ENCODE measurements around the gene USP34. TPM values are rescaled to one million over a fixed set of nuclear protein-coding genes. Genes with fewer than 3 reads are reported as not detected.
A peak's percentile ranks its signal among the peaks of the same experiment; 100 is the strongest.

USP34 gene
- total RNA-seq, 2 experiments from 2014 or later: 59.5 to 60.4 TPM

GRCh38 chr2:61379521-61379920, 91.4 kb downstream of the USP34 start:
- no peak for DNase-seq
- intact Hi-C loops (cut with micrococcal nuclease): no loop called here
- no peak overlapping the region for H3K27ac Mint-ChIP-seq
- CTCF ChIA-PET: no interaction called here
- no peaks in the 10 kb centered on the region for H3K4me1 Mint-ChIP-seq (ENCODE audit: low read depth)
- H3K4me3 Mint-ChIP-seq: no peak overlapping the region
- no peaks in the 10 kb centered on the region for H3K9me3 Mint-ChIP-seq
- no peaks in the 10 kb centered on the region for H3K27me3 Mint-ChIP-seq (ENCODE audit: low read depth)
- H3K36me3 Mint-ChIP-seq (ENCODE audit: low read depth): peaks cover 46% of the 10 kb centered on the region

- Mint-ChIP-seq H3K4me1 (ENCODE audit: low read depth) (no peaks in the 10 kb centered on the region), H3K4me3 (no peak overlapping the region), H3K27me3 (ENCODE audit: low read depth) (no peaks in the 10 kb centered on the region), H3K9me3 (no peaks in the 10 kb centered on the region), H3K27ac (no peak overlapping the region), H3K36me3 (ENCODE audit: low read depth) (peaks cover 48% of the 10 kb centered on the region)
- DNase-seq: no peak
- CTCF ChIA-PET: no interaction called here
- intact Hi-C loops (cut with micrococcal nuclease): no loop called here
Observed at GRCh38 chr2:61378281-61378680, 92.6 kb downstream of the USP34 start.

GRCh38 chr2:61377046-61377445, 93.8 kb downstream of the USP34 start:
- DNase-seq: no peak
- Mint-ChIP-seq H3K9me3 (no peaks in the 10 kb centered on the region), H3K27me3 (ENCODE audit: low read depth) (no peaks in the 10 kb centered on the region), H3K27ac (no peak overlapping the region), H3K36me3 (ENCODE audit: low read depth) (peaks cover 45% of the 10 kb centered on the region), H3K4me1 (ENCODE audit: low read depth) (no peaks in the 10 kb centered on the region), H3K4me3 (no peak overlapping the region)
- CTCF ChIA-PET: no interaction called here
- intact Hi-C loops (cut with micrococcal nuclease): no loop called here

GRCh38 chr2:61376211-61376610, 94.7 kb downstream of the USP34 start:
- no peaks in the 10 kb centered on the region for H3K4me1 Mint-ChIP-seq (ENCODE audit: low read depth)
- no peak overlapping the region for H3K4me3 Mint-ChIP-seq
- no peak overlapping the region for H3K27ac Mint-ChIP-seq
- intact Hi-C loops (cut with micrococcal nuclease): no loop called here
- CTCF ChIA-PET: no interaction called here
- no peaks in the 10 kb centered on the region for H3K27me3 Mint-ChIP-seq (ENCODE audit: low read depth)
- H3K9me3 Mint-ChIP-seq: no peaks in the 10 kb centered on the region
- peaks cover 47% of the 10 kb centered on the region for H3K36me3 Mint-ChIP-seq (ENCODE audit: low read depth)
- no peak for DNase-seq

GRCh38 chr2:61371027-61371426, 99.9 kb downstream of the USP34 start:
- CTCF ChIA-PET: no interaction called here
- Mint-ChIP-seq H3K27ac (no peak overlapping the region), H3K36me3 (ENCODE audit: low read depth) (peaks cover 35% of the 10 kb centered on the region), H3K4me1 (ENCODE audit: low read depth) (peaks cover 12% of the 10 kb centered on the region), H3K4me3 (no peak overlapping the region), H3K27me3 (ENCODE audit: low read depth) (no peaks in the 10 kb centered on the region), H3K9me3 (no peaks in the 10 kb centered on the region)
- intact Hi-C loops (cut with micrococcal nuclease): no loop called here
- DNase-seq: no peak

- Mint-ChIP-seq H3K4me1 (ENCODE audit: low read depth) (peaks cover 18% of the 10 kb centered on the region), H3K27ac (no peak overlapping the region), H3K9me3 (no peaks in the 10 kb centered on the region), H3K27me3 (ENCODE audit: low read depth) (no peaks in the 10 kb centered on the region), H3K4me3 (no peak overlapping the region), H3K36me3 (ENCODE audit: low read depth) (peaks cover 26% of the 10 kb centered on the region)
- CTCF ChIA-PET: interaction anchor here (0.7 kb wide), 1 partner anchor 515 kb away, joined by 3 read pairs; no protein-coding TSS in a partner anchor
- intact Hi-C loops (cut with micrococcal nuclease): no loop called here
- peak; percentile 10 for DNase-seq
Observed at GRCh38 chr2:61368687-61369665, 101.9 kb downstream of the USP34 start.

- H3K4me3 Mint-ChIP-seq: no peak overlapping the region
- intact Hi-C loops (cut with micrococcal nuclease): no loop called here
- no peak for DNase-seq
- no peaks in the 10 kb centered on the region for H3K9me3 Mint-ChIP-seq
- CTCF ChIA-PET: interaction anchor here (0.7 kb wide), 1 partner anchor 129 kb away, joined by 3 read pairs; no protein-coding TSS in a partner anchor
- no peaks in the 10 kb centered on the region for H3K27me3 Mint-ChIP-seq (ENCODE audit: low read depth)
- peaks cover 20% of the 10 kb centered on the region for H3K4me1 Mint-ChIP-seq (ENCODE audit: low read depth)
- peaks cover 38% of the 10 kb centered on the region for H3K36me3 Mint-ChIP-seq (ENCODE audit: low read depth)
- H3K27ac Mint-ChIP-seq: no peak overlapping the region
Observed at GRCh38 chr2:61367177-61367576, 103.7 kb downstream of the USP34 start.

- H3K27ac Mint-ChIP-seq: no peak overlapping the region
- H3K4me1 Mint-ChIP-seq (ENCODE audit: low read depth): peaks cover 26% of the 10 kb centered on the region
- H3K27me3 Mint-ChIP-seq (ENCODE audit: low read depth): no peaks in the 10 kb centered on the region
- H3K9me3 Mint-ChIP-seq: no peaks in the 10 kb centered on the region
- intact Hi-C loops (cut with micrococcal nuclease): no loop called here
- no peak overlapping the region for H3K4me3 Mint-ChIP-seq
- peaks cover 35% of the 10 kb centered on the region for H3K36me3 Mint-ChIP-seq (ENCODE audit: low read depth)
- no peak for DNase-seq
- CTCF ChIA-PET: interaction anchor here (0.6 kb wide), 1 partner anchor 430 kb away, joined by 4 read pairs; no protein-coding TSS in a partner anchor
Observed at GRCh38 chr2:61363580-61363979, 107.3 kb downstream of the USP34 start.

GRCh38 chr2:61362873-61363272, 108.0 kb downstream of the USP34 start:
- H3K27ac Mint-ChIP-seq: no peak overlapping the region
- intact Hi-C loops (cut with micrococcal nuclease): no loop called here
- H3K36me3 Mint-ChIP-seq (ENCODE audit: low read depth): peaks cover 35% of the 10 kb centered on the region
- no peaks in the 10 kb centered on the region for H3K9me3 Mint-ChIP-seq
- peaks cover 28% of the 10 kb centered on the region for H3K4me1 Mint-ChIP-seq (ENCODE audit: low read depth)
- no peak overlapping the region for H3K4me3 Mint-ChIP-seq
- CTCF ChIA-PET: interaction anchor here (0.6 kb wide), 1 partner anchor 431 kb away, joined by 4 read pairs; no protein-coding TSS in a partner anchor
- DNase-seq: no peak
- no peaks in the 10 kb centered on the region for H3K27me3 Mint-ChIP-seq (ENCODE audit: low read depth)

GRCh38 chr2:61361068-61361467, 109.8 kb downstream of the USP34 start:
- Mint-ChIP-seq H3K4me3 (no peak overlapping the region), H3K4me1 (ENCODE audit: low read depth) (peaks cover 40% of the 10 kb centered on the region), H3K27me3 (ENCODE audit: low read depth) (no peaks in the 10 kb centered on the region), H3K27ac (no peak overlapping the region), H3K36me3 (ENCODE audit: low read depth) (peaks cover 28% of the 10 kb centered on the region), H3K9me3 (no peaks in the 10 kb centered on the region)
- DNase-seq: no peak
- intact Hi-C loops (cut with micrococcal nuclease): no loop called here
- CTCF ChIA-PET: no interaction called here

GRCh38 chr2:61359058-61359457, 111.8 kb downstream of the USP34 start:
- H3K4me3 Mint-ChIP-seq: no peak overlapping the region
- peaks cover 36% of the 10 kb centered on the region for H3K4me1 Mint-ChIP-seq (ENCODE audit: low read depth)
- CTCF ChIA-PET: no interaction called here
- intact Hi-C loops (cut with micrococcal nuclease): no loop called here
- peaks cover under 1% of the 10 kb centered on the region for H3K9me3 Mint-ChIP-seq
- no peak overlapping the region for H3K27ac Mint-ChIP-seq
- H3K36me3 Mint-ChIP-seq (ENCODE audit: low read depth): peaks cover 37% of the 10 kb centered on the region
- H3K27me3 Mint-ChIP-seq (ENCODE audit: low read depth): no peaks in the 10 kb centered on the region
- no peak for DNase-seq

GRCh38 chr2:61357681-61358080, 113.2 kb downstream of the USP34 start:
- H3K4me1 Mint-ChIP-seq (ENCODE audit: low read depth): peaks cover 37% of the 10 kb centered on the region
- H3K36me3 Mint-ChIP-seq (ENCODE audit: low read depth): peaks cover 38% of the 10 kb centered on the region
- H3K27me3 Mint-ChIP-seq (ENCODE audit: low read depth): no peaks in the 10 kb centered on the region
- H3K27ac Mint-ChIP-seq: no peak overlapping the region
- intact Hi-C loops (cut with micrococcal nuclease): no loop called here
- DNase-seq: no peak
- peaks cover 7% of the 10 kb centered on the region for H3K9me3 Mint-ChIP-seq
- no peak overlapping the region for H3K4me3 Mint-ChIP-seq
- CTCF ChIA-PET: interaction anchor here (1.1 kb wide), 1 partner anchor 11 kb away, joined by 3 read pairs; no protein-coding TSS in a partner anchor

GRCh38 chr2:61356958-61357350, 113.9 kb downstream of the USP34 start:
- Mint-ChIP-seq H3K27me3 (ENCODE audit: low read depth) (no peaks in the 10 kb centered on the region), H3K27ac (no peak overlapping the region), H3K36me3 (ENCODE audit: low read depth) (peaks cover 40% of the 10 kb centered on the region), H3K4me1 (ENCODE audit: low read depth) (peaks cover 38% of the 10 kb centered on the region), H3K9me3 (peaks cover 7% of the 10 kb centered on the region), H3K4me3 (no peak overlapping the region)
- CTCF ChIA-PET: no interaction called here
- intact Hi-C loops (cut with micrococcal nuclease): no loop called here
- DNase-seq: no peak

Measured in activated naive CD4-positive, alpha-beta T cell treated with anti-CD3 and anti-CD28 coated beads for 36 hours (primary cell).